Posterior cingulate gyrus (tissue), 11 donors: Measurements from ENCODE around the gene ZNF334.

ENCODE experiments used
- DNase-seq, 10 donors: peaks; one replicate each; pipeline versions ENCODE4 v3.0.0 to v3.0.0-alpha.2; 2020 to 2021; ENCODE audit warnings: mixed read lengths in 3 of 10
- intact Hi-C: fragments of 100-400 bp; cut with DNase I; formaldehyde crosslinking; loops from one replicate; pipeline ENCODE4 v1.15.1; 2023

The ZNF334 gene

GRCh38 chr20:46546936-46547335, 33.6 kb upstream of the ZNF334 start:
- no peak for DNase-seq
- intact Hi-C loops: no loop called here

GRCh38 chr20:46546298-46546697, 32.9 kb upstream of the ZNF334 start:
- intact Hi-C loops: no loop called here
- no peak for DNase-seq

GRCh38 chr20:46545827-46546138, 32.4 kb upstream of the ZNF334 start:
- intact Hi-C loops: no loop called here
- no peak for DNase-seq

GRCh38 chr20:46545077-46545826, 31.9 kb upstream of the ZNF334 start:
- DNase-seq: peak in 1 of 10 donors; percentile 86

GRCh38 chr20:46544576-46544975, 31.2 kb upstream of the ZNF334 start:
- intact Hi-C loops: no loop called here
- no peak for DNase-seq

More at GRCh38 chr20:46545077-46545826, 31.9 kb upstream of the ZNF334 start:
- intact Hi-C loops: no loop called here

- intact Hi-C loops: no loop called here
- no peak for DNase-seq
These were observed 30.6 kb upstream of the ZNF334 start for GRCh38 chr20:46543959-46544358.

GRCh38 chr20:46543033-46543432, 29.7 kb upstream of the ZNF334 start:
- intact Hi-C loops: no loop called here
- no peak for DNase-seq

GRCh38 chr20:46541229-46541935, 28.0 kb upstream of the ZNF334 start:
- no peak for DNase-seq
- intact Hi-C loops: no loop called here

- no peak for DNase-seq
- intact Hi-C loops: no loop called here
These were observed 25.8 kb upstream of the ZNF334 start for GRCh38 chr20:46539113-46539512.

GRCh38 chr20:46530640-46531039, 17.3 kb upstream of the ZNF334 start:
- DNase-seq: no peak
- intact Hi-C loops: no loop called here

GRCh38 chr20:46523696-46524328, 10.5 kb upstream of the ZNF334 start:
- no peak for DNase-seq
- intact Hi-C loops: loop anchor here (5.0 kb wide), 1 partner anchor 158 kb away; no protein-coding TSS in a partner anchor

GRCh38 chr20:46523108-46523507, 9.7 kb upstream of the ZNF334 start:
- intact Hi-C loops: loop anchor here (5.0 kb wide), 1 partner anchor 159 kb away; no protein-coding TSS in a partner anchor
- DNase-seq: no peak

- DNase-seq: peak; percentile 34 to 94 (median 64)
- intact Hi-C loops: loop anchor here (5.0 kb wide), 1 partner anchor 161 kb away; no protein-coding TSS in a partner anchor
These were observed 7.7 kb upstream of the ZNF334 start for GRCh38 chr20:46520976-46521579.

GRCh38 chr20:46520540-46520939, 7.2 kb upstream of the ZNF334 start:
- intact Hi-C loops: loop anchor here (5.0 kb wide), 1 partner anchor 162 kb away; no protein-coding TSS in a partner anchor
- no peak for DNase-seq

GRCh38 chr20:46519471-46520068, 6.2 kb upstream of the ZNF334 start:
- no peak for DNase-seq
- intact Hi-C loops: loop anchor here (5.0 kb wide), 1 partner anchor 163 kb away; no protein-coding TSS in a partner anchor

GRCh38 chr20:46509523-46509922, 3.8 kb downstream of the ZNF334 start:
- peak in 8 of 10 donors; percentile 40 to 93 (median 60) for DNase-seq
- intact Hi-C loops: no loop called here

- no peak for DNase-seq
- intact Hi-C loops: no loop called here
These were observed 5.5 kb downstream of the ZNF334 start for GRCh38 chr20:46507760-46508407.

- intact Hi-C loops: no loop called here
These were observed 7.9 kb downstream of the ZNF334 start for GRCh38 chr20:46505506-46505905.

GRCh38 chr20:46501961-46502360, 11.4 kb downstream of the ZNF334 start:
- intact Hi-C loops: no loop called here
- DNase-seq: no peak

More at GRCh38 chr20:46505506-46505905, 7.9 kb downstream of the ZNF334 start:
- DNase-seq: no peak
